Heart left ventricle (tissue), 13 donors: ENCODE data around the gene ACOXL.

Source experiments
- POLR2A ChIP-seq, 2 donors: fragments of 450-650 bp; IDR thresholded peaks; one replicate each; pipeline ENCODE4 v1.6.1; 2017; ENCODE audit warnings: antibody characterized with exemption in 2 of 2, mild to moderate bottlenecking in 2 of 2, moderate library complexity in 2 of 2
- TF ChIP-seq, protein P1 (sequence below), 12 donors: fragments of 200-600 bp; sonication (generic) in 4 of 12; IDR thresholded peaks; one replicate each; pipeline versions ENCODE4 v1.5.0 to v1.8.0; 2018 to 2022; ENCODE audit warnings: antibody characterized with exemption in 12 of 12, mild to moderate bottlenecking in 5 of 12
- donor health status: ischemic (EF 13 %, LVEDD 7.1; RV severe dilation, severe dysfunction).
- donor health status: DM: no; HTN: yes; CAD: no.
- donor health status: DM: no; HTN: no; CAD: no.
- donor health status: ischemic (EF 25% LVEDD 6.9; RV normal size, moderate dysfunction).
- donor health status: ischemic (EF 25% LVEDD 5.7; RV mildly dilated, moderate dysfunction).
- donor health status: ischemic (EF 35%, LVEDD 5.7; RV mildly dilated, moderate dysfunction).
- donor health status: nonischemic (EF 11% LVEDD 7.7; RV severe dilation, severe dysfunction).
- donor health status: DM: yes; HTN: yes; CAD: no.
- donor health status: PGD.
- donor health status: ischemic (EF 29% LVEDD 5.4; RV normal size, mild dysfunction).
- donor health status: nonischemic (EF 23%, LVEDD 6.1; RV moderate dilation, normal function).

DNA sequence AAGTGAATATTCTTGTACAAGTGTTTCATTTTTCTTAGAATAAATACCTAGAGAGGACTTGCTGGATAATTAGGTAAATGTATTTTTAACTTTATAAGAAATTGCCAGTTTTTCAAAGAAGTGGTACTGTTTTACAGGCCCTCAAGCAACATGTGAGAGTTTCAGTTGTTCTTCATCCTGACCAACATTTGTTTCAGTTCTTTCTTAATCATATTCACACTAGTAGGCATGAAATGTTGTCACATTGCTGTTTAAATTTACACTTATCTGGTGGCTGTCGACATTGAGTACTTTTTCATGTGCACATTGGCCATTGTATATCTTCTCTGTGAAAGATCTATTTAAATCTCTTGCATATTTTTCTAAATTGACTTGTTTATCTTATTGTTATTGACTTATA lies 178.1 kb downstream of the ACOXL start:
- TF ChIP-seq, protein P1, sequence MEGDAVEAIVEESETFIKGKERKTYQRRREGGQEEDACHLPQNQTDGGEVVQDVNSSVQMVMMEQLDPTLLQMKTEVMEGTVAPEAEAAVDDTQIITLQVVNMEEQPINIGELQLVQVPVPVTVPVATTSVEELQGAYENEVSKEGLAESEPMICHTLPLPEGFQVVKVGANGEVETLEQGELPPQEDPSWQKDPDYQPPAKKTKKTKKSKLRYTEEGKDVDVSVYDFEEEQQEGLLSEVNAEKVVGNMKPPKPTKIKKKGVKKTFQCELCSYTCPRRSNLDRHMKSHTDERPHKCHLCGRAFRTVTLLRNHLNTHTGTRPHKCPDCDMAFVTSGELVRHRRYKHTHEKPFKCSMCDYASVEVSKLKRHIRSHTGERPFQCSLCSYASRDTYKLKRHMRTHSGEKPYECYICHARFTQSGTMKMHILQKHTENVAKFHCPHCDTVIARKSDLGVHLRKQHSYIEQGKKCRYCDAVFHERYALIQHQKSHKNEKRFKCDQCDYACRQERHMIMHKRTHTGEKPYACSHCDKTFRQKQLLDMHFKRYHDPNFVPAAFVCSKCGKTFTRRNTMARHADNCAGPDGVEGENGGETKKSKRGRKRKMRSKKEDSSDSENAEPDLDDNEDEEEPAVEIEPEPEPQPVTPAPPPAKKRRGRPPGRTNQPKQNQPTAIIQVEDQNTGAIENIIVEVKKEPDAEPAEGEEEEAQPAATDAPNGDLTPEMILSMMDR (IDR thresholded peaks at IDR 0.05): no peak
- no peak for TF ChIP-seq POLR2A (IDR thresholded peaks at IDR 0.05)
